ENCODE data around the gene KCNK10.

- TF ChIP-seq CTCF (conservative IDR thresholded peaks at IDR 0.05) (no peak), ZFX (IDR thresholded peaks at IDR 0.05) (no peak)
Measured at GRCh38 chr14:88321692-88322503, 1.2 kb downstream of the KCNK10 start.
